K562 (cell line): Measurements from ENCODE around the gene CRTC3. TPM values are rescaled to one million over a fixed set of nuclear protein-coding genes. Genes with fewer than 3 reads are reported as not detected.

ENCODE experiments used
- E2F3 ChIP-seq: fragments of 250-450 bp; sonication (Bioruptor Pico); IDR thresholded peaks from 2 replicates; pipeline ENCODE4 v1.4.0; 2020; ENCODE audit warnings: mild to moderate bottlenecking
- FOXK1 ChIP-seq: sonication (generic); formaldehyde crosslinking; IDR thresholded peaks from 2 replicates; pipeline ENCODE4 v1.8.0; 2022; ENCODE audit warnings: missing genetic modification reagents, mild to moderate bottlenecking, borderline replicate concordance
- FOXP1 ChIP-seq: sonication (generic); formaldehyde crosslinking; IDR thresholded peaks from 2 replicates; pipeline ENCODE4 v1.8.0; 2022; ENCODE audit warnings: mild to moderate bottlenecking, missing genetic modification reagents
- HSF4 ChIP-seq: fragments of 250-450 bp; sonication (Bioruptor Pico); IDR thresholded peaks from 2 replicates; pipeline ENCODE4 v2.1.2; 2022; ENCODE audit warnings: mild to moderate bottlenecking, moderate library complexity, borderline replicate concordance
- POU5F1 ChIP-seq: fragments of 150-350 bp; IDR thresholded peaks from 2 replicates; pipeline ENCODE4 v1.6.1; 2014; ENCODE audit warnings: borderline replicate concordance, low read length, low read depth, mild to moderate bottlenecking; ENCODE audit not compliant: partially characterized antibody
- RB1 ChIP-seq: fragments of 450-650 bp; IDR thresholded peaks from 2 replicates; pipeline ENCODE4 v1.6.1; 2017; ENCODE audit warnings: low read depth, mild to moderate bottlenecking
- SMARCA4 ChIP-seq: fragments of 450-650 bp; IDR thresholded peaks from 2 replicates; pipeline ENCODE4 v1.6.1; 2016
- polyA plus RNA-seq, 8 experiments: library from polyadenylated mRNA; depleted of rRNA in 4 of 8; stranded (reverse) in 5 of 8; unstranded in 3 of 8; fragments of >200 nt; fragmentation: Nextera tagmentation in 2 of 8; fragmentation: Illumina TruSeq in 1 of 8; extraction: Ambion mirVana in 2 of 8; extraction: Trizol in 1 of 8; gene quantifications; 2 replicates each; pipeline versions ENCODE4 v1.2.1 to v1.2.3, GENCODE V29; 2011 to 2014; ENCODE audit warnings: inconsistent platforms in 1 of 8, missing spikeins in 1 of 8
- total RNA-seq, 7 experiments: library from RNA; depleted of rRNA in 6 of 7; stranded (reverse); fragments of >200 nt in 6 of 7; fragmentation: Illumina TruSeq in 2 of 7; extraction: Trizol in 2 of 7; gene quantifications; 2 replicates each; pipeline versions ENCODE4 v1.2.1 to v1.2.3, GENCODE V29; 2011 to 2021; ENCODE audit warnings: low replicate concordance in 1 of 7
- TF ChIP-seq, protein P1 (sequence below): fragments of 450-650 bp; IDR thresholded peaks from 2 replicates; pipeline ENCODE4 v1.6.1; 2018; ENCODE audit not compliant: partially characterized antibody
- TF ChIP-seq, protein P2 (sequence below): sonication (generic); formaldehyde crosslinking; IDR thresholded peaks from 2 replicates; pipeline ENCODE4 v1.9.0; 2022; ENCODE audit warnings: mild to moderate bottlenecking, missing genetic modification reagents
- TF ChIP-seq, protein P3 (sequence below): fragments of 450-650 bp; IDR thresholded peaks from 2 replicates; pipeline ENCODE4 v1.6.1; 2016
- TF ChIP-seq, protein P4 (sequence below): fragments of 450-650 bp; IDR thresholded peaks from 2 replicates; pipeline ENCODE4 v1.6.1; 2017; ENCODE audit warnings: antibody characterized with exemption, mild to moderate bottlenecking
- TF ChIP-seq, protein P5 (sequence below), 2 experiments: fragments of 150-350 bp in 1 of 2; IDR thresholded peaks; 2 replicates each; pipeline ENCODE4 v1.6.1; 2012 to 2016; ENCODE audit warnings: low read depth in 2 of 2, low read length in 2 of 2, mild to moderate bottlenecking in 1 of 2, moderate library complexity in 1 of 2

CRTC3 gene
- total and polyA plus RNA-seq, 9 of the 15 experiments (the other 6 are each of a cell fraction or from before 2014, with no cell fraction given) = 1.2 to 19.0 (median 11.6) TPM

DNA sequence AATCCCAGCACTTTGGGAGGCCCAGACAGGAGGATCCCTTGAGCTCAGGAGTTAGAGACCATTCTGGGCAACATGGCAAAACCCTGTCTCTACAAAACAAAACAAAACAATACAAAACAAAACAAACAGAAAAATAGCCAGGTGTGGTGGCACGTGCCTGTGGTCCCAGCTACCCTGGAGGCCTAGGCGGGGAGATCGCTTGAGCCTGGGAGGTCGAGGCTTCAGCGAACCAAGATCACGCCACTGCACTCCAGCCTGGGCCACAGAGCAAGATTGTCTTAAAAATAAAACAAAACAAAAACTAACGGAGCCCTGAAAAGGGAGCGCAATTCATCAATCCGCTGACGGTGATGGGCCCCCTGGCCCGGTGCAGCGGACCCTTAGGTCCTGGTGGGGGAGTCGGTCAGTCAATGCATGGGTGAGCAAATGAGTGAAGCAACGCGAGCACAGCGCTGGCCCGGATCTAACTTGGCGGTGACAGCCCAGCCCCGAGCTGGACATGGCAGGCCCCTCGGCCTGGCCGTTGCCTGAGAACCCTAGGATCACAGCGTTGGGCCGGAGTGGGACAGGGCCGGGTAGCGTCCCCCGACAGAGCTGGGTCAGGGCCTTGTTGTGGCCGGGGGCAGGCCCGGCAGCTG is 135.0 kb downstream of the CRTC3 start (continued):
- TF ChIP-seq, protein P1, sequence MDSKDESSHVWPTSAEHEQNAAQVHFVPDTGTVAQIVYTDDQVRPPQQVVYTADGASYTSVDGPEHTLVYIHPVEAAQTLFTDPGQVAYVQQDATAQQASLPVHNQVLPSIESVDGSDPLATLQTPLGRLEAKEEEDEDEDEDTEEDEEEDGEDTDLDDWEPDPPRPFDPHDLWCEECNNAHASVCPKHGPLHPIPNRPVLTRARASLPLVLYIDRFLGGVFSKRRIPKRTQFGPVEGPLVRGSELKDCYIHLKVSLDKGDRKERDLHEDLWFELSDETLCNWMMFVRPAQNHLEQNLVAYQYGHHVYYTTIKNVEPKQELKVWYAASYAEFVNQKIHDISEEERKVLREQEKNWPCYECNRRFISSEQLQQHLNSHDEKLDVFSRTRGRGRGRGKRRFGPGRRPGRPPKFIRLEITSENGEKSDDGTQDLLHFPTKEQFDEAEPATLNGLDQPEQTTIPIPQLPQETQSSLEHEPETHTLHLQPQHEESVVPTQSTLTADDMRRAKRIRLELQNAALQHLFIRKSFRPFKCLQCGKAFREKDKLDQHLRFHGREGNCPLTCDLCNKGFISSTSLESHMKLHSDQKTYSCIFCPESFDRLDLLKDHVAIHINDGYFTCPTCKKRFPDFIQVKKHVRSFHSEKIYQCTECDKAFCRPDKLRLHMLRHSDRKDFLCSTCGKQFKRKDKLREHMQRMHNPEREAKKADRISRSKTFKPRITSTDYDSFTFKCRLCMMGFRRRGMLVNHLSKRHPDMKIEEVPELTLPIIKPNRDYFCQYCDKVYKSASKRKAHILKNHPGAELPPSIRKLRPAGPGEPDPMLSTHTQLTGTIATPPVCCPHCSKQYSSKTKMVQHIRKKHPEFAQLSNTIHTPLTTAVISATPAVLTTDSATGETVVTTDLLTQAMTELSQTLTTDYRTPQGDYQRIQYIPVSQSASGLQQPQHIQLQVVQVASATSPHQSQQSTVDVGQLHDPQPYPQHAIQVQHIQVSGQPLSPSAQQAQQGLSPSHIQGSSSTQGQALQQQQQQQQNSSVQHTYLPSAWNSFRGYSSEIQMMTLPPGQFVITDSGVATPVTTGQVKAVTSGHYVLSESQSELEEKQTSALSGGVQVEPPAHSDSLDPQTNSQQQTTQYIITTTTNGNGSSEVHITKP = peak; percentile 89
- TF ChIP-seq, protein P2, sequence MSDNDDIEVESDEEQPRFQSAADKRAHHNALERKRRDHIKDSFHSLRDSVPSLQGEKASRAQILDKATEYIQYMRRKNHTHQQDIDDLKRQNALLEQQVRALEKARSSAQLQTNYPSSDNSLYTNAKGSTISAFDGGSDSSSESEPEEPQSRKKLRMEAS (CRISPR knock-in tag) = peak; percentile 93
- TF ChIP-seq, protein P3, sequence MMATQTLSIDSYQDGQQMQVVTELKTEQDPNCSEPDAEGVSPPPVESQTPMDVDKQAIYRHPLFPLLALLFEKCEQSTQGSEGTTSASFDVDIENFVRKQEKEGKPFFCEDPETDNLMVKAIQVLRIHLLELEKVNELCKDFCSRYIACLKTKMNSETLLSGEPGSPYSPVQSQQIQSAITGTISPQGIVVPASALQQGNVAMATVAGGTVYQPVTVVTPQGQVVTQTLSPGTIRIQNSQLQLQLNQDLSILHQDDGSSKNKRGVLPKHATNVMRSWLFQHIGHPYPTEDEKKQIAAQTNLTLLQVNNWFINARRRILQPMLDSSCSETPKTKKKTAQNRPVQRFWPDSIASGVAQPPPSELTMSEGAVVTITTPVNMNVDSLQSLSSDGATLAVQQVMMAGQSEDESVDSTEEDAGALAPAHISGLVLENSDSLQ = peak; percentile 45; the same call in 1 of the 2 replicates
- TF ChIP-seq FOXK1 (CRISPR knock-in tag) = 0 out of 2 replicates have a peak, but pooled peaks have one; percentile 80
- TF ChIP-seq POU5F1 = no peak
- TF ChIP-seq, protein P4, sequence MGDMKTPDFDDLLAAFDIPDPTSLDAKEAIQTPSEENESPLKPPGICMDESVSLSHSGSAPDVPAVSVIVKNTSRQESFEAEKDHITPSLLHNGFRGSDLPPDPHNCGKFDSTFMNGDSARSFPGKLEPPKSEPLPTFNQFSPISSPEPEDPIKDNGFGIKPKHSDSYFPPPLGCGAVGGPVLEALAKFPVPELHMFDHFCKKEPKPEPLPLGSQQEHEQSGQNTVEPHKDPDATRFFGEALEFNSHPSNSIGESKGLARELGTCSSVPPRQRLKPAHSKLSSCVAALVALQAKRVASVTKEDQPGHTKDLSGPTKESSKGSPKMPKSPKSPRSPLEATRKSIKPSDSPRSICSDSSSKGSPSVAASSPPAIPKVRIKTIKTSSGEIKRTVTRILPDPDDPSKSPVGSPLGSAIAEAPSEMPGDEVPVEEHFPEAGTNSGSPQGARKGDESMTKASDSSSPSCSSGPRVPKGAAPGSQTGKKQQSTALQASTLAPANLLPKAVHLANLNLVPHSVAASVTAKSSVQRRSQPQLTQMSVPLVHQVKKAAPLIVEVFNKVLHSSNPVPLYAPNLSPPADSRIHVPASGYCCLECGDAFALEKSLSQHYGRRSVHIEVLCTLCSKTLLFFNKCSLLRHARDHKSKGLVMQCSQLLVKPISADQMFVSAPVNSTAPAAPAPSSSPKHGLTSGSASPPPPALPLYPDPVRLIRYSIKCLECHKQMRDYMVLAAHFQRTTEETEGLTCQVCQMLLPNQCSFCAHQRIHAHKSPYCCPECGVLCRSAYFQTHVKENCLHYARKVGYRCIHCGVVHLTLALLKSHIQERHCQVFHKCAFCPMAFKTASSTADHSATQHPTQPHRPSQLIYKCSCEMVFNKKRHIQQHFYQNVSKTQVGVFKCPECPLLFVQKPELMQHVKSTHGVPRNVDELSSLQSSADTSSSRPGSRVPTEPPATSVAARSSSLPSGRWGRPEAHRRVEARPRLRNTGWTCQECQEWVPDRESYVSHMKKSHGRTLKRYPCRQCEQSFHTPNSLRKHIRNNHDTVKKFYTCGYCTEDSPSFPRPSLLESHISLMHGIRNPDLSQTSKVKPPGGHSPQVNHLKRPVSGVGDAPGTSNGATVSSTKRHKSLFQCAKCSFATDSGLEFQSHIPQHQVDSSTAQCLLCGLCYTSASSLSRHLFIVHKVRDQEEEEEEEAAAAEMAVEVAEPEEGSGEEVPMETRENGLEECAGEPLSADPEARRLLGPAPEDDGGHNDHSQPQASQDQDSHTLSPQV = peak; percentile 63
- TF ChIP-seq FOXP1 (CRISPR knock-in tag) = 0 out of 2 replicates have a peak, but pooled peaks have one; percentile 56
- no peak for TF ChIP-seq SMARCA4
- TF ChIP-seq, protein P5, sequence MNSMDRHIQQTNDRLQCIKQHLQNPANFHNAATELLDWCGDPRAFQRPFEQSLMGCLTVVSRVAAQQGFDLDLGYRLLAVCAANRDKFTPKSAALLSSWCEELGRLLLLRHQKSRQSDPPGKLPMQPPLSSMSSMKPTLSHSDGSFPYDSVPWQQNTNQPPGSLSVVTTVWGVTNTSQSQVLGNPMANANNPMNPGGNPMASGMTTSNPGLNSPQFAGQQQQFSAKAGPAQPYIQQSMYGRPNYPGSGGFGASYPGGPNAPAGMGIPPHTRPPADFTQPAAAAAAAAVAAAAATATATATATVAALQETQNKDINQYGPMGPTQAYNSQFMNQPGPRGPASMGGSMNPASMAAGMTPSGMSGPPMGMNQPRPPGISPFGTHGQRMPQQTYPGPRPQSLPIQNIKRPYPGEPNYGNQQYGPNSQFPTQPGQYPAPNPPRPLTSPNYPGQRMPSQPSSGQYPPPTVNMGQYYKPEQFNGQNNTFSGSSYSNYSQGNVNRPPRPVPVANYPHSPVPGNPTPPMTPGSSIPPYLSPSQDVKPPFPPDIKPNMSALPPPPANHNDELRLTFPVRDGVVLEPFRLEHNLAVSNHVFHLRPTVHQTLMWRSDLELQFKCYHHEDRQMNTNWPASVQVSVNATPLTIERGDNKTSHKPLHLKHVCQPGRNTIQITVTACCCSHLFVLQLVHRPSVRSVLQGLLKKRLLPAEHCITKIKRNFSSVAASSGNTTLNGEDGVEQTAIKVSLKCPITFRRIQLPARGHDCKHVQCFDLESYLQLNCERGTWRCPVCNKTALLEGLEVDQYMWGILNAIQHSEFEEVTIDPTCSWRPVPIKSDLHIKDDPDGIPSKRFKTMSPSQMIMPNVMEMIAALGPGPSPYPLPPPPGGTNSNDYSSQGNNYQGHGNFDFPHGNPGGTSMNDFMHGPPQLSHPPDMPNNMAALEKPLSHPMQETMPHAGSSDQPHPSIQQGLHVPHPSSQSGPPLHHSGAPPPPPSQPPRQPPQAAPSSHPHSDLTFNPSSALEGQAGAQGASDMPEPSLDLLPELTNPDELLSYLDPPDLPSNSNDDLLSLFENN (IDR thresholded peaks at IDR 0.05; ENCODE audit: low read depth in 2 of 2, low read length in 2 of 2) = no peak
- TF ChIP-seq RB1 = no peak
- no peak for TF ChIP-seq E2F3 (CRISPR knock-in tag)
- no peak for TF ChIP-seq HSF4 (CRISPR knock-in tag)
